Measurements from ENCODE around the gene RBM47.

RBM47 gene

DNA sequence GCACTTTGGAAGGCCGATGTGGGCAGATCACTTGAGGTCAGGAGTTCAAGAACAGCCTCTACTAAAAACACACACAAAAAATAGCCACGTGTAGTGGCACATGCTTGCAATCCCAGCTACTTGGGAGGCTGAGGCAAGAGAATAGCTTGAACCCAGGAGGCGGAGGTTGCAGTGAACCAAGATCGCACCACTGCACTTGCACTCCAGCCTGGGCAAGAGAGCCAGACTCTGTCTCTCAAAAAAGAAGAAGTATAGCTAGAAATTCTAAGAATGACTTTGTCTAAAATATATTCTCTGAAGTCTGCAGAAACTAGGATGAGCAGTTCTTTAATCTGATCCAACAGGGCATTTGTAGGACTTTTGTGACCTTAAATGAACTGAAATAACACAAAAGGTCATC lies 17.4 kb downstream of the RBM47 start:
- H3K4me3 ChIP-seq (ENCODE audit: insufficient read depth, low read length, poor library complexity, severe bottlenecking): no peak overlapping the region

DNA sequence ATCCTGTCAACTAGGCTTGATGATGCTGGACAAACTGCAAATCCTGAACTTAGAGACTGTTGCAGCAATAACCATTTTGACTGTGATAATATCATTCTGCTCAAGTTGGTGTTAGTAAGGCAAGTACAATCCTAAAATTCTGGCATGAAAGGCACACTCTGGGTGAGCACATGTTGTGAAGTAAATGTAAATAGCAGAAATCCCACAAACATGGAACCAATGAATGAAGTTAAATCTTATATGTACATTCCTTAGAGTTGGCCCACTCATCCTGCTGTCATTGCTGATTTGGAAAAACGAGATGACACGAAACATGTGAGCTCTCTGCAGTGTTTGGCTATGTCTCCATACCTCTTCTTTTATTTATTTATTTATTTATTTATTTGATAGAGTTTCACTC lies 21.0 kb downstream of the RBM47 start:
- Histone ChIP-seq H2AFZ (ENCODE audit: low read depth, low read length, severe bottlenecking) (no peak overlapping the region), H3K9ac (ENCODE audit: low read length) (no peak overlapping the region), H4K20me1 (ENCODE audit: low read depth, low read length) (no peaks in the 10 kb centered on the region), H3K4me3 (ENCODE audit: insufficient read depth, low read length, poor library complexity, severe bottlenecking) (no peak overlapping the region), H3K9me3 (ENCODE audit: insufficient read depth, low read length) (no peaks in the 10 kb centered on the region), H3K36me3 (ENCODE audit: low read length) (no peaks in the 10 kb centered on the region), H3K27me3 (ENCODE audit: low read length) (no peaks in the 10 kb centered on the region), H3K79me2 (ENCODE audit: insufficient read depth, low read length) (no peaks in the 10 kb centered on the region), H3F3A (ENCODE audit: insufficient read depth) (no peaks in the 10 kb centered on the region), H3K27ac (ENCODE audit: low read depth, low read length) (no peak overlapping the region), H3K9me2 (replicated peaks; ENCODE audit: insufficient read depth, low read length) (no peaks in the 10 kb centered on the region), H3K4me2 (ENCODE audit: low read depth, low read length, poor library complexity, severe bottlenecking) (no peak overlapping the region)
- TF ChIP-seq CTCF (IDR thresholded peaks at IDR 0.05; ENCODE audit: insufficient read depth, low read length, poor library complexity, severe bottlenecking) (no peak), EZH2phosphoT487 (conservative IDR thresholded peaks at IDR 0.05; ENCODE audit: low read length) (no peak)

More for the DNA sequence above, 17.4 kb downstream of the RBM47 start:
- Histone ChIP-seq H2AFZ (ENCODE audit: low read depth, low read length, severe bottlenecking) (no peak overlapping the region), H3K4me2 (ENCODE audit: low read depth, low read length, poor library complexity, severe bottlenecking) (no peak overlapping the region), H3K9ac (ENCODE audit: low read length) (no peak overlapping the region), H3K9me3 (ENCODE audit: insufficient read depth, low read length) (no peaks in the 10 kb centered on the region), H4K20me1 (ENCODE audit: low read depth, low read length) (no peaks in the 10 kb centered on the region), H3K9me2 (replicated peaks; ENCODE audit: insufficient read depth, low read length) (no peaks in the 10 kb centered on the region), H3F3A (ENCODE audit: insufficient read depth) (no peaks in the 10 kb centered on the region), H3K27ac (ENCODE audit: low read depth, low read length) (no peak overlapping the region), H3K79me2 (ENCODE audit: insufficient read depth, low read length) (no peaks in the 10 kb centered on the region), H3K36me3 (ENCODE audit: low read length) (no peaks in the 10 kb centered on the region), H3K27me3 (ENCODE audit: low read length) (no peaks in the 10 kb centered on the region)
- no peak for TF ChIP-seq EZH2phosphoT487 (conservative IDR thresholded peaks at IDR 0.05; ENCODE audit: low read length)
- no peak for TF ChIP-seq CTCF (IDR thresholded peaks at IDR 0.05; ENCODE audit: insufficient read depth, low read length, poor library complexity, severe bottlenecking)

DNA sequence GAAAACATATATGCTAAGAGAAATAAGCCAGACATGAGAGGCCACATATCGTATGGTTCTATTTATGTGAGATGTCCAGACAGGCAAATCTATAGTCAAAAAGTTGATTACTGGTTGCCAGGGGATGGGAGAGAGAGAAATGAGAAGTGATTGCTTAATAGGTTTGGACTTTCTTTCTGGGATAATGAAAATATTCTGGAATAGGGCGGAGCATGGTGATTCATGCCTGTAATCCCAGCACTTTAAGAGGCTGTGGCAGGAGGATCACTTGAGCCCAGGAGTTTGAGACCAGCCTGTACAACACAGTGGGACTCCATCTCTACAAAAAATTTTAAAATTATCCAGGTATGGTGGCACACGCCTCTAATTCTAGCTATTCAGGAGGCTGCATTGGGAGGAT lies 22.4 kb downstream of the RBM47 start:
- Histone ChIP-seq H3K9me2 (replicated peaks; ENCODE audit: insufficient read depth, low read length) (no peaks in the 10 kb centered on the region), H3K4me2 (ENCODE audit: low read depth, low read length, poor library complexity, severe bottlenecking) (no peak overlapping the region), H3K27me3 (ENCODE audit: low read length) (no peaks in the 10 kb centered on the region), H3K27ac (ENCODE audit: low read depth, low read length) (no peak overlapping the region), H3K4me3 (ENCODE audit: insufficient read depth, low read length, poor library complexity, severe bottlenecking) (no peak overlapping the region), H3K9ac (ENCODE audit: low read length) (no peak overlapping the region), H3F3A (ENCODE audit: insufficient read depth) (no peaks in the 10 kb centered on the region), H3K9me3 (ENCODE audit: insufficient read depth, low read length) (no peaks in the 10 kb centered on the region), H3K79me2 (ENCODE audit: insufficient read depth, low read length) (no peaks in the 10 kb centered on the region), H4K20me1 (ENCODE audit: low read depth, low read length) (no peaks in the 10 kb centered on the region), H3K36me3 (ENCODE audit: low read length) (no peaks in the 10 kb centered on the region), H2AFZ (ENCODE audit: low read depth, low read length, severe bottlenecking) (no peak overlapping the region)
- no peak for TF ChIP-seq EZH2phosphoT487 (conservative IDR thresholded peaks at IDR 0.05; ENCODE audit: low read length)
- TF ChIP-seq CTCF (IDR thresholded peaks at IDR 0.05; ENCODE audit: insufficient read depth, low read length, poor library complexity, severe bottlenecking): no peak
